ENCODE data around the gene LLGL2.

LLGL2 gene

GRCh38 chr17:75521951-75522727, 3.4 kb upstream of the LLGL2 start:
- no peak for DNase-seq (ENCODE audit: low read depth, low spot score)

- DNase-seq (ENCODE audit: low read depth, low spot score): no peak
Observed at GRCh38 chr17:75523647-75524046, 1.9 kb upstream of the LLGL2 start.

- DNase-seq (ENCODE audit: low read depth, low spot score): no peak
Observed at GRCh38 chr17:75524269-75524969, 1.1 kb upstream of the LLGL2 start.

GRCh38 chr17:75525806-75526554, 483 bp downstream of the LLGL2 start:
- DNase-seq (ENCODE audit: low read depth, low spot score): no peak

- no peak for DNase-seq (ENCODE audit: low read depth, low spot score)
Observed at GRCh38 chr17:75526555-75527270, 1.2 kb downstream of the LLGL2 start.

GRCh38 chr17:75530837-75531720, 5.6 kb downstream of the LLGL2 start:
- DNase-seq (ENCODE audit: low read depth, low spot score): no peak

- DNase-seq (ENCODE audit: low read depth, low spot score): no peak
Observed at GRCh38 chr17:75531721-75532072, 6.2 kb downstream of the LLGL2 start.

GRCh38 chr17:75535119-75535537, 9.6 kb downstream of the LLGL2 start:
- no peak for DNase-seq (ENCODE audit: low read depth, low spot score)

GRCh38 chr17:75535871-75536270, 10.4 kb downstream of the LLGL2 start:
- DNase-seq (ENCODE audit: low read depth, low spot score): no peak

- DNase-seq (ENCODE audit: low read depth, low spot score): no peak
Observed at GRCh38 chr17:75536366-75536765, 10.9 kb downstream of the LLGL2 start.

- DNase-seq (ENCODE audit: low read depth, low spot score): no peak
Observed at GRCh38 chr17:75539967-75540729, 14.7 kb downstream of the LLGL2 start.

GRCh38 chr17:75540923-75541503, 15.5 kb downstream of the LLGL2 start:
- DNase-seq (ENCODE audit: low read depth, low spot score): no peak

GRCh38 chr17:75542229-75542628, 16.7 kb downstream of the LLGL2 start:
- DNase-seq (ENCODE audit: low read depth, low spot score): no peak

GRCh38 chr17:75542728-75543336, 17.3 kb downstream of the LLGL2 start:
- DNase-seq (ENCODE audit: low read depth, low spot score): no peak

- no peak for DNase-seq (ENCODE audit: low read depth, low spot score)
Observed at GRCh38 chr17:75544250-75544649, 18.8 kb downstream of the LLGL2 start.

GRCh38 chr17:75546181-75546580, 20.7 kb downstream of the LLGL2 start:
- no peak for DNase-seq (ENCODE audit: low read depth, low spot score)

GRCh38 chr17:75547091-75547490, 21.6 kb downstream of the LLGL2 start:
- no peak for DNase-seq (ENCODE audit: low read depth, low spot score)

GRCh38 chr17:75548813-75549212, 23.3 kb downstream of the LLGL2 start:
- no peak for DNase-seq (ENCODE audit: low read depth, low spot score)

All from smooth muscle cell of the brain vasculature (primary cell).